GM21423 (cell line): ENCODE measurements around the gene CAMTA1.

ENCODE experiments used
- ATAC-seq: cut with Tn5 transposase; IDR thresholded peaks from one replicate; pipeline ENCODE4 v1.9.1; 2021; ENCODE audit warnings: mild to moderate bottlenecking, moderate library complexity; ENCODE audit not compliant: unreplicated experiment

CAMTA1 gene

GRCh38 chr1:7432900-7433380, 647.7 kb downstream of the CAMTA1 start:
- ATAC-seq = no peak

- no peak for ATAC-seq
Observed at GRCh38 chr1:7434566-7434965, 649.3 kb downstream of the CAMTA1 start.

- no peak for ATAC-seq
Observed at GRCh38 chr1:7435276-7436055, 650.2 kb downstream of the CAMTA1 start.

- ATAC-seq = no peak
Observed at GRCh38 chr1:7436056-7437005, 651.1 kb downstream of the CAMTA1 start.

GRCh38 chr1:7437036-7437435, 651.8 kb downstream of the CAMTA1 start:
- no peak for ATAC-seq

- ATAC-seq = no peak
Observed at GRCh38 chr1:7437608-7438395, 652.5 kb downstream of the CAMTA1 start.

- ATAC-seq = no peak
Observed at GRCh38 chr1:7438396-7438785, 653.1 kb downstream of the CAMTA1 start.

GRCh38 chr1:7438921-7439655, 653.8 kb downstream of the CAMTA1 start:
- no peak for ATAC-seq

GRCh38 chr1:7440154-7440553, 654.9 kb downstream of the CAMTA1 start:
- ATAC-seq = no peak

- ATAC-seq = no peak
Observed at GRCh38 chr1:7441143-7441841, 656.0 kb downstream of the CAMTA1 start.

GRCh38 chr1:7442036-7442435, 656.8 kb downstream of the CAMTA1 start:
- no peak for ATAC-seq

- ATAC-seq = no peak
Observed at GRCh38 chr1:7442918-7443317, 657.7 kb downstream of the CAMTA1 start.

- no peak for ATAC-seq
Observed at GRCh38 chr1:7444363-7444762, 659.1 kb downstream of the CAMTA1 start.

GRCh38 chr1:7447093-7447492, 661.8 kb downstream of the CAMTA1 start:
- no peak for ATAC-seq

- ATAC-seq = no peak
Observed at GRCh38 chr1:7447736-7448135, 662.5 kb downstream of the CAMTA1 start.

- ATAC-seq = no peak
Observed at GRCh38 chr1:7448986-7449385, 663.7 kb downstream of the CAMTA1 start.

- ATAC-seq = no peak
Observed at GRCh38 chr1:7449750-7450149, 664.5 kb downstream of the CAMTA1 start.

- ATAC-seq = no peak
Observed at GRCh38 chr1:7450838-7451237, 665.6 kb downstream of the CAMTA1 start.

- no peak for ATAC-seq
Observed at GRCh38 chr1:7453038-7453437, 667.8 kb downstream of the CAMTA1 start.
